ENCODE data around the gene VPS35.

The VPS35 gene

GRCh38 chr16:46612121-46612520 is 76.9 kb downstream of the VPS35 start:
- DNase-seq (ENCODE audit: low read depth in 2 of 2), result no peak
- TF ChIP-seq CTCF (IDR thresholded peaks at IDR 0.05; ENCODE audit: low read depth, low read length), result no peak
- H3K4me3 ChIP-seq (replicated peaks in 1 of 2; ENCODE audit: low read depth in 2 of 2, low read length in 2 of 2), result no peak overlapping the region

- peak; percentile 24 for TF ChIP-seq CTCF (IDR thresholded peaks at IDR 0.05; ENCODE audit: low read depth, low read length)
- DNase-seq (ENCODE audit: low read depth in 2 of 2), result peak; percentile 81 to 82
- H3K4me3 ChIP-seq (replicated peaks in 1 of 2; ENCODE audit: low read depth in 2 of 2, low read length in 2 of 2), result no peak overlapping the region
Observed at GRCh38 chr16:46607529-46607928, 81.4 kb downstream of the VPS35 start.

- no peak for DNase-seq (ENCODE audit: low read depth in 2 of 2)
- no peak overlapping the region for H3K4me3 ChIP-seq (replicated peaks in 1 of 2; ENCODE audit: low read depth in 2 of 2, low read length in 2 of 2)
- no peak for TF ChIP-seq CTCF (IDR thresholded peaks at IDR 0.05; ENCODE audit: low read depth, low read length)
Observed at GRCh38 chr16:46606231-46606630, 82.7 kb downstream of the VPS35 start.

Measured in cardiac fibroblast (primary cell).